Smooth muscle cell of trachea (primary cell): ENCODE results near the gene BRCA2. TPM values are rescaled to one million over a fixed set of nuclear protein-coding genes. Genes with fewer than 3 reads are reported as not detected.

Source experiments
- total RNA-seq: library from RNA; depleted of rRNA; stranded (reverse); fragments of >200 nt; gene quantifications from 2 replicates; pipeline ENCODE4 v1.2.1, GENCODE V29; 2014

BRCA2 gene
- 0.99 and 16.3 TPM in 2 replicates for total RNA-seq

GRCh38 chr13:32315238-32316027, at the start of gene BRCA2, which contains the start of gene ZAR1L:
BRCA2 (plus strand) TSS chr13:32315508; CDS start chr13:32316461, 953 bp downstream.
ZAR1L (minus strand) TSS chr13:32315363; CDS start chr13:32311925, 3,438 bp downstream.

GRCh38 chr13:32427852-32428580, 112.7 kb downstream of the BRCA2 start, which contains the start of gene N4BP2L1:
N4BP2L1 (minus strand) TSS chr13:32428130; CDS start chr13:32428082, 48 bp downstream.

Other genes with a start within 250 kb of the BRCA2 start
- not detected in 2 replicates for gene ZAR1L, start 145 bp upstream of the BRCA2 start, total RNA-seq
- gene N4BP2L1, start 112.6 kb downstream of the BRCA2 start, total RNA-seq, result 2.5 and 4.5 TPM in 2 replicates
- 80.6 and 126 TPM in 2 replicates for gene N4BP2L2, start 223.3 kb downstream of the BRCA2 start, total RNA-seq